Ovary (tissue), 9 donors: Measurements from ENCODE around the gene SLC7A7. TPM values are rescaled to one million over a fixed set of nuclear protein-coding genes. Genes with fewer than 3 reads are reported as not detected.
A peak's percentile ranks its signal among the peaks of the same experiment; 100 is the strongest.

Source experiments
- DNase-seq, 5 donors: peaks; one replicate each; pipeline ENCODE4 v3.0.0-alpha.2; 2019 to 2020
- H3K27ac ChIP-seq, 2 donors: fragments of 200-600 bp; one replicate each; pipeline versions ENCODE4 v1.5.1 to v1.8.0; 2019 to 2022
- H3K27me3 ChIP-seq: fragments of 200-600 bp; one replicate; pipeline ENCODE4 v1.8.0; 2022
- H3K36me3 ChIP-seq: fragments of 200-600 bp; sonication (generic); one replicate; pipeline ENCODE4 v1.5.1; 2019
- H3K4me1 ChIP-seq: one replicate; pipeline ENCODE4 v1.8.1; 2013; ENCODE audit warnings: mild to moderate bottlenecking, moderate library complexity; ENCODE audit not compliant: insufficient read depth
- H3K4me3 ChIP-seq: fragments of 200-600 bp; sonication (generic); one replicate; pipeline ENCODE4 v1.5.1; 2017
- H3K9me3 ChIP-seq, 2 donors: fragments of 200-600 bp in 1 of 2; sonication (generic) in 1 of 2; one replicate each; pipeline versions ENCODE4 v1.5.1 to v1.8.1; 2013 to 2019; ENCODE audit warnings: mild to moderate bottlenecking in 1 of 2, moderate library complexity in 1 of 2
- CTCF ChIP-seq, 3 donors: fragments of 450-650 bp in 2 of 3; fragments of 200-600 bp in 1 of 3; IDR thresholded peaks; one replicate each; pipeline versions ENCODE4 v1.5.1 to v1.8.0; 2016 to 2022; ENCODE audit warnings: antibody characterized with exemption in 3 of 3, mild to moderate bottlenecking in 1 of 3
- EP300 ChIP-seq: sonication (generic); formaldehyde crosslinking; IDR thresholded peaks from one replicate; pipeline ENCODE4 v1.6.1; 2017; ENCODE audit warnings: antibody characterized with exemption
- POLR2A ChIP-seq: fragments of 450-650 bp; IDR thresholded peaks from one replicate; pipeline ENCODE4 v1.6.1; 2017; ENCODE audit warnings: antibody characterized with exemption, mild to moderate bottlenecking, moderate library complexity
- WGBS, 3 donors: extraction: QIAGEN DNeasy Blood & Tissue Kit in 1 of 3; methylation state at CpG; one replicate each; pipeline versions ENCODE4 v1.1.5 to v1.1.7; 2013 to 2017; 5-methylcytosine and 5-hydroxymethylcytosine counted together
- intact Hi-C, 4 donors: fragments of 100-400 bp; cut with DNase I; formaldehyde crosslinking; loops; one replicate each; pipeline versions ENCODE4 v1.11.0 to v1.15.1; 2022 to 2023
- polyA plus RNA-seq, 2 donors: library from polyadenylated mRNA; stranded (reverse); fragments of 200-250 nt in 1 of 2; fragments of 350-450 nt in 1 of 2; fragmentation: Illumina TruSeq in 1 of 2; extraction: RNeasy Lipid Tissue Mini Kit (QIAGEN cat#74804) in 1 of 2; gene quantifications; one replicate each; pipeline ENCODE4 v1.2.3, GENCODE V29; 2013 to 2014
- total RNA-seq, 7 donors: library from RNA; depleted of rRNA in 2 of 7; stranded (reverse); fragments of >200 nt in 2 of 7; fragmentation: NEBNext Ultra II Directional in 3 of 7; extraction: Animal tissue kit (Norgen Biotek cat#: 25700) in 3 of 7; gene quantifications; one replicate each; pipeline versions ENCODE4 v1.1.0 to v1.2.4, GENCODE V29; 2016 to 2023
- donor health status: DM: no; HTN: no; CAD: no; lungs with moderate emphysema.
- donor health status: DM: no; HTN: no; CAD: no.
- donor health status: Bipolar disorder and iron deficiency.
- donor health status: DM: yes; HTN: yes; CAD: no.
- donor health status: DM: no; HTN: no; CAD: no.
- donor health status: DM: yes; HTN: yes; CAD: no.

The SLC7A7 gene
- total and polyA plus RNA-seq, 9 donors = 0.91 to 25.0 (median 5.1) TPM

GRCh38 chr14:22850944-22851764 is 35.9 kb upstream of the SLC7A7 start:
- Histone ChIP-seq H3K4me1 (peaks cover 36% of the 10 kb centered on the region), H3K27ac (peak overlapping the region; percentile 96 to 97), H3K27me3 (no peaks in the 10 kb centered on the region), H3K9me3 (no peaks in the 10 kb centered on the region), H3K4me3 (no peak overlapping the region), H3K36me3 (no peaks in the 10 kb centered on the region)
- 42 to 49% (median 46%) methylated on average over 9 of the region's 9 CpGs for WGBS, 3 donors
- peak; percentile 92 to 94 (median 94) for DNase-seq
- intact Hi-C loops = loop anchor here in 1 of 4 donors (10.0 kb wide), 1 partner anchor 286 kb away; no protein-coding TSS in a partner anchor
- TF ChIP-seq EP300 (no peak), CTCF (IDR thresholded peaks at IDR 0.05) (no peak), POLR2A (no peak)

- Histone ChIP-seq H3K36me3 (no peaks in the 10 kb centered on the region), H3K4me3 (no peak overlapping the region), H3K4me1 (peaks cover 42% of the 10 kb centered on the region), H3K27me3 (no peaks in the 10 kb centered on the region), H3K27ac (peak overlapping the region; percentile 96 to 97), H3K9me3 (no peaks in the 10 kb centered on the region)
- intact Hi-C loops = loop anchor here in 1 of 4 donors (10.0 kb wide), 1 partner anchor 285 kb away; no protein-coding TSS in a partner anchor
- peak; percentile 81 to 87 (median 84) for DNase-seq
- 10 to 15% (median 10%) methylated on average over 19 of the region's 19 CpGs for WGBS, 3 donors
- TF ChIP-seq CTCF (IDR thresholded peaks at IDR 0.05) = no peak
- TF ChIP-seq POLR2A = peak; percentile 33
These were observed 34.1 kb upstream of the SLC7A7 start for GRCh38 chr14:22849212-22849819.

GRCh38 chr14:22848351-22849164 is 33.3 kb upstream of the SLC7A7 start:
- intact Hi-C loops = loop anchor here in 1 of 4 donors (10.0 kb wide), 1 partner anchor 284 kb away; no protein-coding TSS in a partner anchor
- H3K36me3 ChIP-seq = no peaks in the 10 kb centered on the region
- H3K9me3 ChIP-seq = no peaks in the 10 kb centered on the region
- DNase-seq = peak; percentile 88 to 94 (median 90)
- peak overlapping the region; percentile 13 for H3K4me3 ChIP-seq
- H3K27me3 ChIP-seq = no peaks in the 10 kb centered on the region
- H3K4me1 ChIP-seq = peaks cover 42% of the 10 kb centered on the region
- WGBS, 3 donors = 1 to 3% (median 2%) methylated on average over 12 of the region's 12 CpGs
- TF ChIP-seq POLR2A = no peak
- TF ChIP-seq CTCF (IDR thresholded peaks at IDR 0.05) = peak in 2 of 3 donors; percentile 1 to 22
- H3K27ac ChIP-seq = peak overlapping the region; percentile 96 to 97
